Measurements from ENCODE around the gene SPOCD1.
A peak's percentile ranks its signal among the peaks of the same experiment; 100 is the strongest.

SPOCD1 gene

DNA sequence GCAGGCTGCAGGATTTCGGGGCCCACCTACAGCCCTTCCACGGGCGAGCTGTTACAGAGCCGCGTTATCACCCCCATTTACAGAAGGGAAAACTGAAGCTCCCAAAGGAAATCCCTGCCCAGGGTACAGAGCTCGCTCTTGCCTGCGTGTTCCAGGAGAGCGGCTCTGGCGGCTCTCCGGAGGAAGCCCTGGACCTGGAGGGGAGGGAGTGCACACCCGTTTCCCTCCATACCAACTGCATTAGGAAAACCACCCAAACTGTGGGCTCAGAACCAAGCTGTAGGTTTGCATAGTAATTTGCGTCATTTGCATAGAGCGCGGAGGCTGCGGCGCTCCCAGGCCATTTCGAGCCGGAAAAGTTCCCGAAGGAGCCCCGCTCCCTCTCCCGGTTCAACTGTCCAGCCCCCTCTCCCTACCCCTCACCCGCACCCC is 27.0 kb downstream of the SPOCD1 start:
- peak; percentile 81 for DNase-seq (ENCODE audit: low read depth)
- peak overlapping the region; percentile 73 for H3K4me3 ChIP-seq (replicated peaks; ENCODE audit: low read depth, low read length)
- no peak for TF ChIP-seq CTCF (IDR thresholded peaks at IDR 0.05; ENCODE audit: low read length, missing control alignments)

GRCh38 chr1:31788138-31788824 is 27.5 kb downstream of the SPOCD1 start:
- DNase-seq (ENCODE audit: low read depth): peak; percentile 93
- no peak for TF ChIP-seq CTCF (IDR thresholded peaks at IDR 0.05; ENCODE audit: low read length, missing control alignments)
- H3K4me3 ChIP-seq (replicated peaks; ENCODE audit: low read depth, low read length): peak overlapping the region; percentile 73

- no peak for TF ChIP-seq CTCF (IDR thresholded peaks at IDR 0.05; ENCODE audit: low read length, missing control alignments)
- no peak for DNase-seq (ENCODE audit: low read depth)
- peak overlapping the region; percentile 73 for H3K4me3 ChIP-seq (replicated peaks; ENCODE audit: low read depth, low read length)
Measured at GRCh38 chr1:31787786-31788137, 28.1 kb downstream of the SPOCD1 start.

GRCh38 chr1:31787261-31787660 is 28.6 kb downstream of the SPOCD1 start:
- no peak overlapping the region for H3K4me3 ChIP-seq (replicated peaks; ENCODE audit: low read depth, low read length)
- TF ChIP-seq CTCF (IDR thresholded peaks at IDR 0.05; ENCODE audit: low read length, missing control alignments): no peak
- no peak for DNase-seq (ENCODE audit: low read depth)

- no peak for DNase-seq (ENCODE audit: low read depth)
- H3K4me3 ChIP-seq (replicated peaks; ENCODE audit: low read depth, low read length): no peak overlapping the region
- no peak for TF ChIP-seq CTCF (IDR thresholded peaks at IDR 0.05; ENCODE audit: low read length, missing control alignments)
Measured at GRCh38 chr1:31786366-31787060, 29.3 kb downstream of the SPOCD1 start.

DNA sequence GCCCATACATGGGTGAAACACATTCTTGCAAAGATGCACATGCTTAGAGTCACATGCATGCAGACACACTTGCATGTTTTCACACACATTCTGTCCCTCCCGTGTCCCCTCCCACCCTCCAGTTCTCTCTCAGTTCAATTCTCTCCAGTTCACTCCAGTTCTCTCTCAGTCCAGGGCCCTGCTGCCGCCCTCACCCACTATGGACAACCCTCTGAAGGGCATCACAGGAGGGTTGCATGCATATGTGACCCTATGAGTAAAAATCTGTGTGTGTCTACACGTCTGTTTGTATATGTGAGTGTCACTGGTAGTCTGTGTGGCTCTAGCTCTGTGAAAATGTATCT is 29.9 kb downstream of the SPOCD1 start:
- H3K4me3 ChIP-seq (replicated peaks; ENCODE audit: low read depth, low read length): no peak overlapping the region
- DNase-seq (ENCODE audit: low read depth): no peak
- no peak for TF ChIP-seq CTCF (IDR thresholded peaks at IDR 0.05; ENCODE audit: low read length, missing control alignments)
